AG09319 (cell line): ENCODE measurements around the gene DYRK1B.

Experiments used
- DNase-seq: peaks from one replicate; pipeline ENCODE4 v3.0.0-alpha.2; 2010; ENCODE audit warnings: low read depth; ENCODE audit errors: extremely low read depth
- CTCF ChIP-seq: IDR thresholded peaks from 2 replicates; pipeline ENCODE4 v1.5.1; 2011; ENCODE audit warnings: low read depth, mild to moderate bottlenecking, inconsistent platforms, low read length, moderate library complexity

Gene DYRK1B

GRCh38 chr19:39865186-39865585, 31.2 kb upstream of the DYRK1B start:
- DNase-seq = no peak
- no peak for TF ChIP-seq CTCF

- no peak for TF ChIP-seq CTCF
- no peak for DNase-seq
Observed at GRCh38 chr19:39864118-39864517, 30.2 kb upstream of the DYRK1B start.

GRCh38 chr19:39858541-39858940, 24.6 kb upstream of the DYRK1B start:
- no peak for DNase-seq

GRCh38 chr19:39852882-39853281, 18.9 kb upstream of the DYRK1B start:
- TF ChIP-seq CTCF = no peak
- no peak for DNase-seq

More at GRCh38 chr19:39858541-39858940, 24.6 kb upstream of the DYRK1B start:
- no peak for TF ChIP-seq CTCF

GRCh38 chr19:39850892-39851291, 16.9 kb upstream of the DYRK1B start:
- no peak for TF ChIP-seq CTCF
- DNase-seq = no peak

GRCh38 chr19:39848392-39848791, 14.4 kb upstream of the DYRK1B start:
- DNase-seq = no peak
- TF ChIP-seq CTCF = no peak

GRCh38 chr19:39847525-39847924, 13.6 kb upstream of the DYRK1B start:
- DNase-seq = no peak
- no peak for TF ChIP-seq CTCF
